Activated T-cell treated with anti-CD3 and anti-CD28 coated beads for 4 hours (primary cell): Measurements from ENCODE around the gene ALKBH2.
"Not testable (repeated sequence)": the region's sequence is repeated elsewhere in the genome, so short reads cannot be mapped to it uniquely, and the experiment has no call there.

Source experiments
- DNase-seq: peaks from one replicate; pipeline ENCODE4 v3.0.0-alpha.2; 2020

The ALKBH2 gene

GRCh38 chr12:109065853-109066193 is 27.4 kb downstream of the ALKBH2 start:
- no peak for DNase-seq

- no peak for DNase-seq
Measured at GRCh38 chr12:109065154-109065852, 28.0 kb downstream of the ALKBH2 start.

DNA sequence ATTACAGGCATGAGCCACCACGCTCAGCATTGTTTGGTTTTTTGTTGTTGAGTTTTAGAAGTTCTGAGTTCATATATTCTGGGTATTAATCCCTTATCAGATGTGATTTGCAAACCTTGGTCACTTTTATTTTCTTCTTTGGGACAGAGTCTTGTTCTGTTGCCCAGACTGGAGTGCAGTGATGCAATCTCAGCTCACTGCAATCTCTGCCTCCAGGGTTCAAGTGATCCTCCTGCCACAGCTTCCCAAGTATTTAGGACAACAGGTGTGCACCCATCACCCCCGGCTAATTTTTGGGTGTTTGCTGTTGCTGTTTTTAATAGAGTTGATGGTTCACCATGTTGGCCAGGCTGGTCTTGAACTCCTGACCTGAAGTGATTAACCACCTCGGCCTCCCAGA is 29.1 kb downstream of the ALKBH2 start:
- DNase-seq, result no peak

DNA sequence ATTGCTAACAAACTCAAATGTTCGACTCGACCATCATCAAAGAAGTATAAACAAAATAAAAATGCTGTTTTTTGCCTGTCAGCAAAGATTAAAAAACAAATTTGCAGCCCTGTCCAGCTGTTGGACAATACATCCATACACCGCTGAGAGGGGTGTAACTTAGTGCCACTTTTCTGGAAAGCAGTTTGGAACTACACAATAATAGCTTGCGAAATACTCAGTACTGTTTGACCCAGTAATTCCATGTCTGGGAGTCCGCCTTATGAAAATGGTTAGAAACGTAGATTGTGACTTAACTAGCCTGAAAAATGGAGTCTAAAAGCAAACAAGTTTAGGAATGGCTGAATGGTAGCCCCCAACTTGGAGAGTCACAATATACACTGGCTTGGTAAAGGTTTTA is 34.5 kb downstream of the ALKBH2 start:
- DNase-seq, result no peak

- no peak for DNase-seq
Measured at GRCh38 chr12:109057376-109057775, 35.9 kb downstream of the ALKBH2 start.

- DNase-seq, result no peak
Measured at GRCh38 chr12:109056891-109057290, 36.4 kb downstream of the ALKBH2 start.

DNA sequence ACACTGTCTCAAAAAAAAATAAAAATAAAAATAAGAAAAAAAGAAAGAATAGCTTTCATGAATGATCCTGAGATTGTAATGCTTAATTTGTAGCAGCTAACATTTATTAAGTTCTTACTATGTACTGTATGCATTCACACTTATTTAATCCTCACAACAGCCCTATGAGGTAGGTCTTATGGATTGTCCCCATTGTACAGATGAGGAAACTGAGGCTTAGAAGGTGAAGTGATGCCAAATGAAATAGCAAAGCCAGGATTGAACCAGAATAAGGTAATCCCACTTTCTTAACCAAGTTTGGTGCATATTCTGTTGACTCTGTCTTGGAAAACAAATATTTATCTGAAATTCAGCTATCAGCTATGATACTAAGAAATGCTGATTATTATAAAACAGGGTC is 38.8 kb downstream of the ALKBH2 start:
- DNase-seq, result no peak

DNA sequence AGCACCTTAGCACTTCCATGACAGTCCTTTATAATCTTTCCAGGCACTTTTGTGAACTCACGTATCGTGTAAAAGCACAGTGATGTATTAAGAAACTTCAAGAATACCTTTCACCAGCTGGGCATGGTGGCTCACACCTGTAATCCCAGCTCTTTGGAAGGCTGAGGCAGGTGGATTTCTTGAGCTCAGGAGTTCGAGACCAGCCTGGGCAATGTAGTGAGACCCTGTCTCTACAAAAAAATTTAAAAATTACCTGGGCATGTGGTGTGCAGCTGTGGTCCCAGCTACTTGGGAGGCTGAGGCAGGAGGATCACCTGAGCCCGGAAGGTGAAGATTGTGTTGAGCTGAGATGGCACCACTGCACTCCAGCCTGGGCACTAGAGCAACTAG is 39.2 kb downstream of the ALKBH2 start:
- not testable (repeated sequence) for DNase-seq

GRCh38 chr12:109053382-109054123 is 39.7 kb downstream of the ALKBH2 start:
- peak; percentile 4 for DNase-seq

- DNase-seq, result peak; percentile 79
Measured at GRCh38 chr12:109052414-109053323, 40.6 kb downstream of the ALKBH2 start, which contains the start of gene USP30. USP30 (plus strand) TSS chr12:109052576; CDS start chr12:109052679, 103 bp downstream.

- DNase-seq, result no peak
Measured at GRCh38 chr12:109052097-109052413, 41.2 kb downstream of the ALKBH2 start.

DNA sequence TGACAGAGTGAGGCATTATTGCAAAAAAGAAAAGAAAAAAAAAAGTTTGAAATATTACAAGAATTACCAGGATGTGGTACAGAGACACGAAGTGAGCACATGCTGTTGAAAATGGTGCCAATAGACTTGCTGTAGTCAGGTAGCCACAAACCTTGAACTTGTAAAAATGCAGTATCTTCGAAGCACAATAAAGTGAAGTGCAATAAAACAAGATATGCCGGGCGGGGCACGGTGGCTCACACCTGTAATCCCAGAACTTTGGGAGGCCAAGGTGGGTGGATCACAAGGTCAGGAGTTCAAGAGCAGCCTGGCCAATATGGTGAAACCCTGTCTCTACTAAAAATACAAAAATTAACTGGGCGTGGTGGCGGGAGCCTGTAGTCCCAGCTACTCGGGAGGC is 43.5 kb downstream of the ALKBH2 start:
- DNase-seq, result not testable (repeated sequence)

DNA sequence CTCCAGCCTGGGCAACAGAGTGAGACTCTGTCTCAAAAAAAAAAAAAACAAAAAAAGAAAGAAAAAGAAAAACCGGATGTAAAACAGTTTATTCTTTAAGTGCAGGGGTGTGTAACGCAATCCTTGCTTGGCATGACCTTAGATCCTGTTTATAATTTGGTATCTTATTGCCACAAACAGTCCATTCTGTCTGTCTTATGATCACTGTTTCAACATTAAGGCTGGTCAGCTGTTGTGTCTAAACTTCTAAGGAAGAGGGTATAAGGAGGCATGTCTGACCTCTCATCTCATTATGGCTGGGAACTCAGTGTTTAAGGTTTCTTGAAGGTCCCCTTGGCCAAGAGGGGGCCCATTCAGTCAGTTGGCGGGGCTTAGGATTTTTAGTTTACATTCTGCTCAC is 44.6 kb downstream of the ALKBH2 start:
- DNase-seq, result not testable (repeated sequence)

- no peak for DNase-seq
Measured at GRCh38 chr12:109047081-109047805, 46.0 kb downstream of the ALKBH2 start.

DNA sequence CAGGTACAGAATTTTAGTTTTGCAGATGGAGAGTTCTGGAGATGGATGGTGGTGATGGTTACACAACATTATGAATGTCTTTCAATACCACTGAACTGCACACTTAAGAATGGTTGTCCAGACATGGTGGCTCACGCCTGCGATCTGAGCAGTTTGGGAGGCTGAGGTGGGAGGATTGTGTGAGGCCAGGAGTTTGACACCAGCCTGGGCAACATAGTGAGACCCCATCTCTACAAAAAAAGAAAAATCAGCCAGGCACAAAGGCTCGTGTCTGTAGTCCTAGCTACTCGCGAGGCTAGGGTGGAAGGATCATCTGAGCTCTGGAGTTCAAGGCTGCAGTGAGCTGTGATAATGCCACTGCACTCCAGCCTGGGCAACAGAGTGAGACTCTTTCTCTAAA is 49.0 kb downstream of the ALKBH2 start:
- no peak for DNase-seq
